Pancreas (tissue), 8 donors: Measurements from ENCODE around the gene OR3A1. TPM values are rescaled to one million over a fixed set of nuclear protein-coding genes. Genes with fewer than 3 reads are reported as not detected.

Experiments used
- polyA plus RNA-seq, 2 donors: library from polyadenylated mRNA; stranded (reverse); fragments of 200-250 nt; gene quantifications; one replicate each; pipeline ENCODE4 v1.2.3, GENCODE V29; 2013
- total RNA-seq, 6 donors: library from RNA; stranded (reverse); fragmentation: NEBNext Ultra II Directional in 4 of 6; extraction: Animal tissue kit (Norgen Biotek cat#: 25700) in 4 of 6; gene quantifications; one replicate each; pipeline versions ENCODE4 v1.2.1 to v1.2.4, GENCODE V29; 2021 to 2023
- donor health status: healthy with polysubstance abuse.
- donor health status: DM: no; HTN: no; CAD: no; lungs with moderate emphysema.
- donor health status: DM: no; HTN: no; CAD: no.
- donor health status: Bipolar disorder and iron deficiency.
- donor health status: DM: yes; HTN: yes; CAD: no.
- donor health status: DM: no; HTN: no; CAD: no.
- donor health status: DM: no; HTN: no; CAD: no.
- donor health status: DM: yes; HTN: yes; CAD: no.

OR3A1 gene
- total and polyA plus RNA-seq, 8 donors, result 0.05 to 0.25 TPM; not detected in 6

Other genes with a start within 250 kb of the OR3A1 start
- not detected for gene OR1D5, start 234.8 kb downstream of the OR3A1 start, total RNA-seq
- not detected for gene OR1D5, start 234.8 kb downstream of the OR3A1 start, polyA plus RNA-seq
- not detected for gene OR1D2, start 193.9 kb downstream of the OR3A1 start, total RNA-seq
- not detected for gene OR1D2, start 193.9 kb downstream of the OR3A1 start, polyA plus RNA-seq
- not detected for gene OR1G1, start 170.8 kb downstream of the OR3A1 start, total RNA-seq
- not detected for gene OR1G1, start 170.8 kb downstream of the OR3A1 start, polyA plus RNA-seq
- gene OR1A2, start 100.8 kb downstream of the OR3A1 start, total RNA-seq, result not detected
- gene OR1A2, start 100.8 kb downstream of the OR3A1 start, polyA plus RNA-seq, result not detected
- not detected for gene OR1A1, start 90.7 kb downstream of the OR3A1 start, total RNA-seq
- not detected for gene OR1A1, start 90.7 kb downstream of the OR3A1 start, polyA plus RNA-seq
- under 1 TPM in 3 of 6 donors, not detected in 3; 0.35 to 0.56 (median 0.46) TPM for gene OR3A2, start 87.9 kb upstream of the OR3A1 start, total RNA-seq
- under 1 TPM in 1 of 2 donors, not detected in 1; 0.12 TPM for gene OR3A2, start 87.9 kb upstream of the OR3A1 start, polyA plus RNA-seq
- gene OR1E1, start 100.0 kb upstream of the OR3A1 start, total RNA-seq, result not detected
- not detected for gene OR1E1, start 100.0 kb upstream of the OR3A1 start, polyA plus RNA-seq
- gene OR3A3, start 113.0 kb upstream of the OR3A1 start, total RNA-seq, result not detected
- gene OR3A3, start 113.0 kb upstream of the OR3A1 start, polyA plus RNA-seq, result not detected
- not detected for gene OR1E2, start 135.5 kb upstream of the OR3A1 start, total RNA-seq
- not detected for gene OR1E2, start 135.5 kb upstream of the OR3A1 start, polyA plus RNA-seq
- not detected for gene SPATA22, start 173.5 kb upstream of the OR3A1 start, total RNA-seq
- under 1 TPM; 0.09 to 0.46 TPM for gene SPATA22, start 173.5 kb upstream of the OR3A1 start, polyA plus RNA-seq
- gene ASPA, start 177.6 kb upstream of the OR3A1 start, total RNA-seq, result 1 to 10 TPM in 1 of 6 donors, under 1 TPM in 5; 0.38 to 1.1 (median 0.69) TPM
- under 1 TPM; 0.65 to 0.75 TPM for gene ASPA, start 177.6 kb upstream of the OR3A1 start, polyA plus RNA-seq